GM13976 (cell line): ENCODE data around the gene TP63.

Source experiments
- DNase-seq: peaks from one replicate; pipeline ENCODE4 v3.0.0; 2012; ENCODE audit warnings: low spot score
- in situ Hi-C: fragments of 300-500 bp; cut with MboI; formaldehyde crosslinking; loops from one replicate; pipeline ENCODE4 v1.12.0; 2022; ENCODE audit warnings: low sequenced_read_pairs, mixed read lengths, inconsistent platforms; ENCODE audit not compliant: unreplicated experiment
- TF ChIP-seq, protein P1 (sequence below): IDR thresholded peaks from 2 replicates; pipeline ENCODE4 v1.5.1; 2012; ENCODE audit warnings: borderline replicate concordance, mild to moderate bottlenecking; ENCODE audit not compliant: insufficient read depth; ENCODE audit errors: extremely low read depth, missing control alignments, control extremely low read depth

Gene TP63

DNA sequence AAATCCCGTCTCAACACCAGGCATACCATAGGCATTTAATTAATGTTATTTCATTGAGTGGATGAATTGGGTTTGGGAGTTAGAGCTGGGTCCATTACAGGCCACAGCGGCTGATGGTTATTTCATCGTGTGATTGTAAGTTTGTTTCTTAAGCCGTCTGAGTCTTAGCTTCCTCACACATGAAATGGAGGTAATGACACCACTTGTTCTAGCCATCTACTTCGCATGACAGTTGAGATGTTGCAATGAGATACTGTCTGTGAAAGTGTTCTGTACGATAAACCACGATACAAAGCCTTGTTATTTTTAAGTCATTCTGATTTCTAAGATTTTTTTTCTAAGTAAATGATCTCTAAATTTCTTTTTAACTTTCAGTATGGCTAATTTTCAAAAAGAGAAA lies 8.6 kb upstream of the TP63 start:
- in situ Hi-C loops, result no loop called here
- DNase-seq, result no peak
- TF ChIP-seq, protein P1, sequence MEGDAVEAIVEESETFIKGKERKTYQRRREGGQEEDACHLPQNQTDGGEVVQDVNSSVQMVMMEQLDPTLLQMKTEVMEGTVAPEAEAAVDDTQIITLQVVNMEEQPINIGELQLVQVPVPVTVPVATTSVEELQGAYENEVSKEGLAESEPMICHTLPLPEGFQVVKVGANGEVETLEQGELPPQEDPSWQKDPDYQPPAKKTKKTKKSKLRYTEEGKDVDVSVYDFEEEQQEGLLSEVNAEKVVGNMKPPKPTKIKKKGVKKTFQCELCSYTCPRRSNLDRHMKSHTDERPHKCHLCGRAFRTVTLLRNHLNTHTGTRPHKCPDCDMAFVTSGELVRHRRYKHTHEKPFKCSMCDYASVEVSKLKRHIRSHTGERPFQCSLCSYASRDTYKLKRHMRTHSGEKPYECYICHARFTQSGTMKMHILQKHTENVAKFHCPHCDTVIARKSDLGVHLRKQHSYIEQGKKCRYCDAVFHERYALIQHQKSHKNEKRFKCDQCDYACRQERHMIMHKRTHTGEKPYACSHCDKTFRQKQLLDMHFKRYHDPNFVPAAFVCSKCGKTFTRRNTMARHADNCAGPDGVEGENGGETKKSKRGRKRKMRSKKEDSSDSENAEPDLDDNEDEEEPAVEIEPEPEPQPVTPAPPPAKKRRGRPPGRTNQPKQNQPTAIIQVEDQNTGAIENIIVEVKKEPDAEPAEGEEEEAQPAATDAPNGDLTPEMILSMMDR, result no peak

DNA sequence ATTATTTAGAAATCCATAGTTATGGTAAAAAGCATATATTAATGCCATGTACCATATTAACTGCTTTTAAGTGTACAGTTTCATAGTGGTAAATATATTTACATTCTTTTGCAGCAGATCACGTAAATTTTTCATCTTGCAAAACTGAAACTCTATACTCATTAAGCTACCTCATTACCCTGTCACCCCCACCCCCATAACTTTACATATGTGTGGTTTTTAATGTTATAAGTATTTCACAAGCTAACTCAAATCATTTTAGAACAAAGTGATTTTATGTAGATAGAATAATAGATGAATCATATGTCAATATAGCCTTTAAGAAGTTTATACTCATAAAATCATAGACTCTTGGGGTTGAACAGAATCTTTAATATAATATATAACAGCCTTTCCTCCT lies 7.1 kb upstream of the TP63 start:
- in situ Hi-C loops, result no loop called here
- no peak for DNase-seq
- TF ChIP-seq, protein P1, result no peak

DNA sequence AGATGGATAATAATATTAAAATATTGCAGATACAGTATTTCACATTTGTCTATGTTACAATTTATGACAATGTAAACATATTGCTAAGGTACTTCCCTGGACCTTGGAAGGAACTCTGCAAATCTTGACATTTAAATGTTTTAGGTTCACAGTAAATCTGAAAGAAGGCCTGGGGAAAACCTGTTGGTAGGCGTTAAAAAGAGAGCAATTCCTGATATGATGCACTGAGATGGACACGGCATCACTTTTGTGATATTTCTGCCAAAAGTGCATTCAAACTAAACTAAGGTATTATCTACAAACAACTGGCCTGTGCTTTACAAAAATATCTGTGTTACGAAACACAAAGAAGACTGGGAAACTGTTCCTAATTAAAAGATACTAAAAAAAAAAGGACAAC lies 6.1 kb upstream of the TP63 start:
- TF ChIP-seq, protein P1, result no peak
- no peak for DNase-seq
- in situ Hi-C loops, result no loop called here

DNA sequence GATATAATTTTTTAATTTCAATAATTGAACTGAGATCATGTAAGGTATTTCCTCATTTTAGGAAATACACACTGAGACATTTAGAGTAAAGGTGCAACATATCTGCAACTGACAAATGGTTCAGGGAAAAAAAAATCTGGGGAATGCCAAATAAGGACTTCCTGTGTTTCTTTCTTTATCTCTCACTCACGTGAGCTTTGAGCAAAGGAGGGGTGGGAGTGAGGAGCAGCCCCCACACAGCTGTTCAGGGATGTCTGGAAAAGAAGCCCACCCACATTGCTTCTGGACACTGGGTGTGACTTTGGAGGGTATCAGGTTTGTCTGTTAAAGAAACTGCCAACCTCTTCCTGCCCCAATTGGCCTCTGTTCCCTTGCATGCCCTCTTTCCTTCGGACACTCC lies 5.6 kb upstream of the TP63 start:
- TF ChIP-seq, protein P1, result no peak
- in situ Hi-C loops, result no loop called here
- DNase-seq, result no peak

DNA sequence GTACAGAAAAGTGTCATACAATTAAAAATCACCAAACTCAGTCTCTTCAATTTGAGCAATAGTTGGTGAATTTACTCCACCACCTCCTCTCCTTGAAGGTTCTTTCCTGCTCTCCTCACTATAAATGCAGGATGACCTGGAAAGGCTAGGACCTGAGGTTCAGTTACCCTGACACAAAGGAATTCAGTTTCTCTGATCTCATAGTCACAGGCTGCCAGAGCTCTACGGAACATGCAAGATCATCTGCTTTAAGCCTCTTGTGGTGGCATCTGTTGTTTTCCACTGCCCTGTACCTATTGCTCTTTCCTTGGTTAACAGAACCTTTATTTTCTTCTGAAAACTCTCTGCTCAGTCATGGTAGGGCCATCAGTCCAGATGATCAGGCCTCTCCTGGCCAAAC lies 4.9 kb upstream of the TP63 start:
- TF ChIP-seq, protein P1, result no peak
- no peak for DNase-seq
- in situ Hi-C loops, result no loop called here

DNA sequence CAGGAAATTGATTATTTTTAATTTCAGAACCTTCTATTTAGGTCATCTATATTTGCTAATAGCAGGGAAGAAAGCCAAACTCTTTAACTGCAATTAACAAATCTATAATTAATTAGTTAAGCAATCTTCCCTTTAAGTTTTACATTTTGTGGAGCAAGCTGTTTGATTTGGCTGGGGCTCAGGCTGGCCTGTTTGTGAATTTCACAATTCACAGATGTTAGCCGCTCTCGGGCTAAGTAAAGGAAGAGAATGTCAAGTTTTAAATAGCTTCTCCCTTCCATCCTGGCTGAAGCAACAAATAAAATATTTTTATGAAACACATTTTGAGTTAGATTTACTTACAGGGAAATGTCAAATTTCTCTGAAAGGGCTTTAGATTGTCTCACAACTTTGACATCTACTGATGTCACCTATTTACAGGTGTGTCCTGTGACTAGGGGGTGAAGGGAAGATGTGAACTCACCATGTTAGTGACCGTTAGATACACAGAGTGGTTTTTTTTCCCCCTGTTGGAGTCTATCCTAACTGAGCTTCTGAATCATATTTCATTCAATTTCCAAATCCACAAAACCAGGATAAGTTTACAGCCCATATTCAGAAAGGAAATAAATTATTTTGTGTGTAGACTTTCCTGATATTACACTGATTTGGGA lies 1.3 kb upstream of the TP63 start:
- DNase-seq, result no peak
- in situ Hi-C loops, result no loop called here
- TF ChIP-seq, protein P1, result no peak
